H1 (cell line): ENCODE results near the gene DENND1A.

Experiments
- CHD2 ChIP-seq: IDR thresholded peaks from 2 replicates; pipeline ENCODE4 v1.6.1; 2012; ENCODE audit warnings: low read length, improper control_type of control experiment
- CTCF ChIP-seq, 3 experiments: IDR thresholded peaks; 1 replicate in 2 of 3; 2 replicates in 1 of 3; pipeline versions ENCODE4 v1.5.1 to v1.6.1; 2011; ENCODE audit warnings: low read length in 3 of 3, mild to moderate bottlenecking in 3 of 3, inconsistent platforms in 2 of 3, low read depth in 1 of 3, moderate library complexity in 1 of 3; ENCODE audit not compliant: insufficient read depth in 1 of 3; ENCODE audit errors: control extremely low read depth in 1 of 3
- EP300 ChIP-seq, 2 experiments: IDR thresholded peaks; 1 replicate in 1 of 2; 2 replicates in 1 of 2; pipeline ENCODE4 v1.6.1; 2011 to 2012; ENCODE audit warnings: low read depth in 2 of 2, low read length in 2 of 2, mild to moderate bottlenecking in 2 of 2, borderline replicate concordance in 1 of 2, inconsistent platforms in 1 of 2, moderate library complexity in 1 of 2
- FOSL1 ChIP-seq: IDR thresholded peaks from 2 replicates; pipeline ENCODE4 v1.6.1; 2011; ENCODE audit warnings: mild to moderate bottlenecking, low read depth, low read length, moderate library complexity; ENCODE audit not compliant: insufficient read depth
- POU5F1 ChIP-seq: IDR thresholded peaks from 2 replicates; pipeline ENCODE4 v1.6.1; 2011; ENCODE audit warnings: low read depth, mild to moderate bottlenecking, low read length, moderate library complexity
- RFX5 ChIP-seq: IDR thresholded peaks from 2 replicates; pipeline ENCODE4 v1.6.1; 2011; ENCODE audit warnings: low read depth, low read length, improper control_type of control experiment, borderline replicate concordance
- SIX5 ChIP-seq: IDR thresholded peaks from 2 replicates; pipeline ENCODE4 v1.6.1; 2011; ENCODE audit warnings: mild to moderate bottlenecking, low read depth, low read length
- SP1 ChIP-seq: IDR thresholded peaks from 2 replicates; pipeline ENCODE4 v1.6.1; 2011; ENCODE audit warnings: low read depth, low read length
- SRF ChIP-seq: IDR thresholded peaks from 2 replicates; pipeline ENCODE4 v1.6.1; 2011; ENCODE audit warnings: mild to moderate bottlenecking, low read depth, low read length, moderate library complexity
- TAF1 ChIP-seq: IDR thresholded peaks from 2 replicates; pipeline ENCODE4 v1.6.1; 2011; ENCODE audit warnings: mild to moderate bottlenecking, low read depth, low read length
- TBP ChIP-seq: IDR thresholded peaks from 2 replicates; pipeline ENCODE4 v1.6.1; 2011; ENCODE audit warnings: low read depth, low read length, improper control_type of control experiment
- YY1 ChIP-seq: IDR thresholded peaks from 2 replicates; pipeline ENCODE4 v1.6.1; 2011; ENCODE audit warnings: low read depth, mild to moderate bottlenecking, low read length

- no peak for TF ChIP-seq CTCF (IDR thresholded peaks at IDR 0.05; ENCODE audit: control extremely low read depth in 1 of 3, insufficient read depth in 1 of 3, low read depth in 1 of 3, low read length in 3 of 3)
- TF ChIP-seq EP300 (IDR thresholded peaks at IDR 0.05; ENCODE audit: borderline replicate concordance in 1 of 2, low read depth in 2 of 2, low read length in 2 of 2): no peak
- no peak for TF ChIP-seq YY1
- no peak for TF ChIP-seq CHD2
- no peak for TF ChIP-seq POU5F1
- no peak for TF ChIP-seq TBP
- TF ChIP-seq FOSL1: no peak
- no peak for TF ChIP-seq SIX5
- TF ChIP-seq SP1: no peak
- TF ChIP-seq TAF1: no peak
- no peak for TF ChIP-seq RFX5
- no peak for TF ChIP-seq SRF
Observed at GRCh38 chr9:123371805-123372590, 557.9 kb downstream of the DENND1A start.
